MM.1S (cell line): ENCODE measurements around the gene SLC16A7.

Source experiments
- CTCF ChIP-seq: fragments of 300-600 bp; sonication (generic); IDR thresholded peaks from 2 replicates; pipeline ENCODE4 v1.5.1; 2016; ENCODE audit warnings: antibody characterized with exemption, low read length, mixed read lengths
- EZH2 ChIP-seq: fragments of 300-600 bp; sonication (generic); optimal IDR thresholded peaks from 2 replicates; pipeline ENCODE3; 2017; ENCODE audit warnings: low read depth, mild to moderate bottlenecking, antibody characterized with exemption, low read length, mixed read lengths

GRCh38 chr12:59645242-59645641 lies 49.4 kb downstream of the SLC16A7 start:
- TF ChIP-seq CTCF (no peak), EZH2 (no peak)
